Subcutaneous adipose tissue (tissue), 4 donors: ENCODE data around the gene HMMR. TPM values are rescaled to one million over a fixed set of nuclear protein-coding genes. Genes with fewer than 3 reads are reported as not detected.

Source experiments
- total RNA-seq, 4 donors: library from RNA; depleted of rRNA; stranded (reverse); fragments of >200 nt; gene quantifications; one replicate each; pipeline ENCODE4 v1.1.0, GENCODE V29; 2016
- TF ChIP-seq, protein P1 (sequence below): fragments of 450-650 bp; IDR thresholded peaks from one replicate; pipeline ENCODE4 v1.5.1; 2016; ENCODE audit warnings: low read depth, mild to moderate bottlenecking, control low read depth, antibody characterized with exemption, moderate library complexity

The HMMR gene
- total RNA-seq, 4 donors from 2014 or later, result 0.33 to 2.0 (median 1.5) TPM; not detected in 1

- TF ChIP-seq, protein P1, sequence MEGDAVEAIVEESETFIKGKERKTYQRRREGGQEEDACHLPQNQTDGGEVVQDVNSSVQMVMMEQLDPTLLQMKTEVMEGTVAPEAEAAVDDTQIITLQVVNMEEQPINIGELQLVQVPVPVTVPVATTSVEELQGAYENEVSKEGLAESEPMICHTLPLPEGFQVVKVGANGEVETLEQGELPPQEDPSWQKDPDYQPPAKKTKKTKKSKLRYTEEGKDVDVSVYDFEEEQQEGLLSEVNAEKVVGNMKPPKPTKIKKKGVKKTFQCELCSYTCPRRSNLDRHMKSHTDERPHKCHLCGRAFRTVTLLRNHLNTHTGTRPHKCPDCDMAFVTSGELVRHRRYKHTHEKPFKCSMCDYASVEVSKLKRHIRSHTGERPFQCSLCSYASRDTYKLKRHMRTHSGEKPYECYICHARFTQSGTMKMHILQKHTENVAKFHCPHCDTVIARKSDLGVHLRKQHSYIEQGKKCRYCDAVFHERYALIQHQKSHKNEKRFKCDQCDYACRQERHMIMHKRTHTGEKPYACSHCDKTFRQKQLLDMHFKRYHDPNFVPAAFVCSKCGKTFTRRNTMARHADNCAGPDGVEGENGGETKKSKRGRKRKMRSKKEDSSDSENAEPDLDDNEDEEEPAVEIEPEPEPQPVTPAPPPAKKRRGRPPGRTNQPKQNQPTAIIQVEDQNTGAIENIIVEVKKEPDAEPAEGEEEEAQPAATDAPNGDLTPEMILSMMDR, result no peak
These were observed 22.9 kb upstream of the HMMR start, which contains the start of gene CCNG1 for GRCh38 chr5:163437309-163438182. CCNG1 (plus strand) TSS chr5:163437595; CDS start chr5:163439257, 1,662 bp downstream.

- TF ChIP-seq, protein P1, result no peak
These were observed 21.4 kb upstream of the HMMR start for GRCh38 chr5:163439092-163439425.

DNA sequence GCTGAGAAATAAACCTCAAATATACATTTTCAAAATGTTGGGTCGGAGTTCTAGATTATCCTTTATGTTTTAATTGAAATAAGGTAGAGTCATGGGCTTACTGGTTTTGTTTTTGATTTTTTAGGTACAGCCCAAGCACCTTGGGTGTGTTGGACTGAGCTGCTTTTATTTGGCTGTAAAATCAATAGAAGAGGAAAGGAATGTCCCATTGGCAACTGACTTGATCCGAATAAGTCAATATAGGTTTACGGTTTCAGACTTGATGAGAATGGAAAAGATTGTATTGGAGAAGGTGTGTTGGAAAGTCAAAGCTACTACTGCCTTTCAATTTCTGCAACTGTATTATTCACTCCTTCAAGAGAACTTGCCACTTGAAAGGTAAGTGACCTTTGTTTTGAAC, 19.5 kb upstream of the HMMR start:
- TF ChIP-seq, protein P1, result no peak

GRCh38 chr5:163444526-163444925, 15.9 kb upstream of the HMMR start:
- TF ChIP-seq, protein P1, result no peak

- TF ChIP-seq, protein P1, result no peak
These were observed 15.1 kb upstream of the HMMR start for GRCh38 chr5:163445345-163445744.

- TF ChIP-seq, protein P1, result no peak
These were observed 13.2 kb upstream of the HMMR start for GRCh38 chr5:163447191-163447590.

DNA sequence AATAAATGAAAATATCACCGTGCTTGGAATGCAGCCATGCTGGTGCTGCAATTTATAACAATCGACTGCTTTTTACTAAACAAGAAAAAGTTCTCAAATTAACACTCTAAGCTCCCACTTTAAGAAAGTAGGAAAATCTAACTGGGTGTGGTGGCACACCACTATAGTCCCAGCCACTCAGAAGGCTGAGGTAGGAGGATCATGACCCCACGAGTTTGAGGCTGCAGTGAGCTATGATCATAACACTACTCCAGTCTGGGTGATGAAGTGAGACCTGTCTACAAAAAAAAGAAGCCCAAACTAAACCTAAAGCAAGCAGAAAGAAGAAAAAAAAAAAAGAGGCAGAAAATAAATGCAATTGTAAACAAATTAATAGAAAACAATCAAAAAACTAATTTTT, 12.6 kb upstream of the HMMR start:
- TF ChIP-seq, protein P1, result no peak
